Measurements from ENCODE around the gene KLRK1. TPM values are rescaled to one million over a fixed set of nuclear protein-coding genes. Genes with fewer than 3 reads are reported as not detected.
A peak's percentile ranks its signal among the peaks of the same experiment; 100 is the strongest.
"Not testable (repeated sequence)": the region's sequence is repeated elsewhere in the genome, so short reads cannot be mapped to it uniquely, and the experiment has no call there.

Gene KLRK1
- total and polyA plus RNA-seq, 12 donors: 0.25 to 5.2 (median 1.4) TPM; not detected in 2

DNA sequence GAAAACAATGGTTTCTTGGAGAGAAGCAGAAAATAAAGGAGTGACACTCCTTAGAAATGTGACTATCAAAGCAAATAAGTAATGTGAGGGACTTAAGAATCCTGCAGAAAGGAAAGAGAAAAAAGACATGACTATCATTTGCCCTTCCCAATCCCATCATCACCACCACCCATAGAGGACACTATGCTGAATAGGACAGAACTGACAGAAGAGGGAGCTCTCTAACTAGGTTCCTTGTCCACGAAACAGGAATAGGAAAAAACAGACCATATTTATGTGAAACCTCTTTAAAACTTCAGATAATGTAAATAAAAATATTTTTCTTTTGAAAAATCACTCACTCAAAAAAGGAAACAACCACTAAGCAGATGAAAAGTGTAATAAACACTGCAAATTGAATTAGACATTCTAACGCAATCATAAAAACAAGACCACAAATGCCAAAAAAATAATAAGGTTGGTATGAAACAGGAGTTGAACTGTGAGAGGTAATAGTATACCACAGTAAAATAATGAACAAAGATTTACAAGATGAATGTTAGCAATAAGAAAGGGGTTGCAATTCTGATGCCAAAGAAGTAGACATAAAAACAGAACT, 58.1 kb downstream of the KLRK1 start:
- no peaks in the 10 kb centered on the region for H3K4me1 ChIP-seq (replicated peaks in 1 of 2)
- no peaks in the 10 kb centered on the region for H3K36me3 ChIP-seq (replicated peaks in 1 of 2)
- no peak overlapping the region for H3K27ac ChIP-seq
- H3K4me3 ChIP-seq: no peak overlapping the region
- peak in 2 of 7 donors; percentile 9 to 12 for DNase-seq
- H3K27me3 ChIP-seq: no peaks in the 10 kb centered on the region
- intact Hi-C loops (cut with DNase I): loop anchor here in 1 of 2 donors (10.0 kb wide), 1 partner anchor 233 kb away; no protein-coding TSS in a partner anchor
- no peak for TF ChIP-seq POLR2A (IDR thresholded peaks at IDR 0.05)
- TF ChIP-seq, protein P1, sequence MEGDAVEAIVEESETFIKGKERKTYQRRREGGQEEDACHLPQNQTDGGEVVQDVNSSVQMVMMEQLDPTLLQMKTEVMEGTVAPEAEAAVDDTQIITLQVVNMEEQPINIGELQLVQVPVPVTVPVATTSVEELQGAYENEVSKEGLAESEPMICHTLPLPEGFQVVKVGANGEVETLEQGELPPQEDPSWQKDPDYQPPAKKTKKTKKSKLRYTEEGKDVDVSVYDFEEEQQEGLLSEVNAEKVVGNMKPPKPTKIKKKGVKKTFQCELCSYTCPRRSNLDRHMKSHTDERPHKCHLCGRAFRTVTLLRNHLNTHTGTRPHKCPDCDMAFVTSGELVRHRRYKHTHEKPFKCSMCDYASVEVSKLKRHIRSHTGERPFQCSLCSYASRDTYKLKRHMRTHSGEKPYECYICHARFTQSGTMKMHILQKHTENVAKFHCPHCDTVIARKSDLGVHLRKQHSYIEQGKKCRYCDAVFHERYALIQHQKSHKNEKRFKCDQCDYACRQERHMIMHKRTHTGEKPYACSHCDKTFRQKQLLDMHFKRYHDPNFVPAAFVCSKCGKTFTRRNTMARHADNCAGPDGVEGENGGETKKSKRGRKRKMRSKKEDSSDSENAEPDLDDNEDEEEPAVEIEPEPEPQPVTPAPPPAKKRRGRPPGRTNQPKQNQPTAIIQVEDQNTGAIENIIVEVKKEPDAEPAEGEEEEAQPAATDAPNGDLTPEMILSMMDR (IDR thresholded peaks at IDR 0.05): peak; percentile 44 to 84 (median 72)
- H3K9me3 ChIP-seq (replicated peaks in 1 of 3): no peaks in the 10 kb centered on the region
- 33 to 43% (median 39%) methylated on average over 2 of the region's 2 CpGs for WGBS, 4 donors

DNA sequence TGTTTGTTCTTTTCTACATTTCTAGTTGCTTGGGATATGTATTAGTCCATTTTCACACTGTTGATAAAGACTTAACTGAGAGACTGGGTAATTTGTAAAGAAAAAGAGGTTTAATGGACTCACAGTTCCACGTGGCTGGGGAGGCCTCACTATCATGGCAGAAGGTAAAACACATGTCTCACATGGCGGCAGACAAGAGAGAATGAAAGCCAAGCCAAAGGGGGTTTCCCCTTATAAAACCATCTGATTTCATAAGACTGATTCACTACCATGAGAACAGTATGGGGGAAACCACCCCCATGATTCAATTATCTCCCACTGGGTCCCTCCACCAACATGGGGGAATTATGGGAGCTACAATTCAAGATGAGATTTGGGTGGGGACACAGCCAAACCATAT, 61.1 kb downstream of the KLRK1 start:
- not testable (repeated sequence) for H3K27me3 ChIP-seq; H3K4me1 ChIP-seq (replicated peaks in 1 of 2); H3K36me3 ChIP-seq (replicated peaks in 1 of 2); H3K9me3 ChIP-seq (replicated peaks in 1 of 3); H3K4me3 ChIP-seq; H3K27ac ChIP-seq; DNase-seq
- intact Hi-C loops (cut with DNase I): loop anchor here in 1 of 2 donors (5.0 kb wide), 1 partner anchor 234 kb away; no protein-coding TSS in a partner anchor
- 75 to 88% (median 80%) methylated on average over 2 of the region's 2 CpGs for WGBS, 4 donors

Other genes with a start within 250 kb of the KLRK1 start
- gene OLR1, start 217.9 kb downstream of the KLRK1 start, total RNA-seq: 1 to 10 TPM in 2 of 9 donors, under 1 TPM in 6, not detected in 1; 0.28 to 1.8 (median 0.60) TPM
- gene OLR1, start 217.9 kb downstream of the KLRK1 start, polyA plus RNA-seq: 1 to 10 TPM in 2 of 3 donors, under 1 TPM in 1; 0.37 to 2.2 (median 1.9) TPM
- 1 to 10 TPM in 1 of 9 donors, under 1 TPM in 5, not detected in 3; 0.07 to 2.3 (median 0.34) TPM for gene TMEM52B, start 211.0 kb downstream of the KLRK1 start, total RNA-seq
- gene TMEM52B, start 211.0 kb downstream of the KLRK1 start, polyA plus RNA-seq: under 1 TPM; 0.07 to 0.56 (median 0.37) TPM
- gene GABARAPL1, start 177.2 kb downstream of the KLRK1 start, total RNA-seq: 100 to 1,000 TPM in 4 of 9 donors, 10 to 100 TPM in 5; 71.6 to 260 (median 98.4) TPM
- 100 to 1,000 TPM in 1 of 3 donors, 10 to 100 TPM in 2; 58.2 to 224 (median 58.9) TPM for gene GABARAPL1, start 177.2 kb downstream of the KLRK1 start, polyA plus RNA-seq
- 1 to 10 TPM in 4 of 9 donors, under 1 TPM in 5; 0.12 to 3.1 (median 0.69) TPM for gene KLRD1, start 82.2 kb downstream of the KLRK1 start, total RNA-seq
- gene KLRD1, start 82.2 kb downstream of the KLRK1 start, polyA plus RNA-seq: 1 to 10 TPM in 1 of 3 donors, under 1 TPM in 2; 0.10 to 1.1 (median 0.16) TPM
- gene KLRC4, start 19.7 kb upstream of the KLRK1 start, total RNA-seq: not detected
- gene KLRC4, start 19.7 kb upstream of the KLRK1 start, polyA plus RNA-seq: under 1 TPM in 1 of 3 donors, not detected in 2; 0.22 TPM
- gene KLRC3, start 30.6 kb upstream of the KLRK1 start, total RNA-seq: under 1 TPM in 1 of 9 donors, not detected in 8; 0.17 TPM
- gene KLRC3, start 30.6 kb upstream of the KLRK1 start, polyA plus RNA-seq: under 1 TPM in 1 of 3 donors, not detected in 2; 0.26 TPM
- gene KLRC2, start 46.0 kb upstream of the KLRK1 start, total RNA-seq: 1 to 10 TPM in 1 of 9 donors, under 1 TPM in 1, not detected in 7; 0.69 to 3.8 TPM
- gene KLRC2, start 46.0 kb upstream of the KLRK1 start, polyA plus RNA-seq: not detected
- gene KLRC1, start 63.3 kb upstream of the KLRK1 start, total RNA-seq: under 1 TPM in 4 of 9 donors, not detected in 5; 0.14 to 0.47 (median 0.40) TPM
- under 1 TPM in 2 of 3 donors, not detected in 1; 0.11 to 0.20 TPM for gene KLRC1, start 63.3 kb upstream of the KLRK1 start, polyA plus RNA-seq
- 1 to 10 TPM in 2 of 9 donors, under 1 TPM in 6, not detected in 1; 0.25 to 2.6 (median 0.61) TPM for gene EIF2S3B, start 115.8 kb upstream of the KLRK1 start, total RNA-seq
- under 1 TPM; 0.10 to 0.59 (median 0.56) TPM for gene EIF2S3B, start 115.8 kb upstream of the KLRK1 start, polyA plus RNA-seq
- gene MAGOHB, start 223.6 kb upstream of the KLRK1 start, total RNA-seq: 10 to 100 TPM in 8 of 9 donors, 1 to 10 TPM in 1; 4.4 to 23.3 (median 17.5) TPM
- gene MAGOHB, start 223.6 kb upstream of the KLRK1 start, polyA plus RNA-seq: 10 to 100 TPM; 20.7 to 38.7 (median 30.0) TPM

Measured in adrenal gland (tissue), 12 donors.